ENCODE measurements around the gene UVRAG. TPM values are rescaled to one million over a fixed set of nuclear protein-coding genes. Genes with fewer than 3 reads are reported as not detected.
"Not testable (repeated sequence)": the region's sequence is repeated elsewhere in the genome, so short reads cannot be mapped to it uniquely, and the experiment has no call there.

UVRAG gene
- total RNA-seq, 1 donor from 2014 or later = 31.0 TPM

DNA sequence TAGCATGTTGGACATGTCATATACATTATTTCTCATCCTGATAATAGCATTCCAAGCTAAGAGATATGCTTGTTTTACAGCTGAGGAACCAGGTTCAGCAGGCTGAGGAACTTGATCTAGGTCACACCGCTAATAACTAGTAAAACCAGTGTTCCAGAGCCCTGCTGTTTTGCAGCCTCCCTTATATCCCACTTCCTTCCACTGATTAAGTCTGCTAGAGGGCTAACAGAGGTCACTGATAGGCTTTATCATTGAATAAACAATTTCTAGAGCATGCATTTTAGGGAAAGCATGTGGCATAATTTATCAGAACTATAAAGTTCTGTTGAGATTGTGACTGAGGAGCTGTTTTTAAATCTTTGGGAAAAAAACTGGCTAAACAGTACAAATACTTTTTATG is 54.0 kb downstream of the UVRAG start:
- TF ChIP-seq, protein P1, sequence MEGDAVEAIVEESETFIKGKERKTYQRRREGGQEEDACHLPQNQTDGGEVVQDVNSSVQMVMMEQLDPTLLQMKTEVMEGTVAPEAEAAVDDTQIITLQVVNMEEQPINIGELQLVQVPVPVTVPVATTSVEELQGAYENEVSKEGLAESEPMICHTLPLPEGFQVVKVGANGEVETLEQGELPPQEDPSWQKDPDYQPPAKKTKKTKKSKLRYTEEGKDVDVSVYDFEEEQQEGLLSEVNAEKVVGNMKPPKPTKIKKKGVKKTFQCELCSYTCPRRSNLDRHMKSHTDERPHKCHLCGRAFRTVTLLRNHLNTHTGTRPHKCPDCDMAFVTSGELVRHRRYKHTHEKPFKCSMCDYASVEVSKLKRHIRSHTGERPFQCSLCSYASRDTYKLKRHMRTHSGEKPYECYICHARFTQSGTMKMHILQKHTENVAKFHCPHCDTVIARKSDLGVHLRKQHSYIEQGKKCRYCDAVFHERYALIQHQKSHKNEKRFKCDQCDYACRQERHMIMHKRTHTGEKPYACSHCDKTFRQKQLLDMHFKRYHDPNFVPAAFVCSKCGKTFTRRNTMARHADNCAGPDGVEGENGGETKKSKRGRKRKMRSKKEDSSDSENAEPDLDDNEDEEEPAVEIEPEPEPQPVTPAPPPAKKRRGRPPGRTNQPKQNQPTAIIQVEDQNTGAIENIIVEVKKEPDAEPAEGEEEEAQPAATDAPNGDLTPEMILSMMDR (IDR thresholded peaks at IDR 0.05) = no peak
- H3K27ac ChIP-seq = no peak overlapping the region
- H3K4me1 ChIP-seq = peaks cover 6% of the 10 kb centered on the region
- ATAC-seq (no peak), DNase-seq (no peak)
- H3K36me3 ChIP-seq = no peaks in the 10 kb centered on the region
- intact Hi-C loops (cut with DNase I) = loop anchor here (5.0 kb wide), 1 partner anchor 67 kb away; no protein-coding TSS in a partner anchor
- H3K4me3 ChIP-seq = no peak overlapping the region
- no peaks in the 10 kb centered on the region for H3K9me3 ChIP-seq
- H3K27me3 ChIP-seq = no peaks in the 10 kb centered on the region

DNA sequence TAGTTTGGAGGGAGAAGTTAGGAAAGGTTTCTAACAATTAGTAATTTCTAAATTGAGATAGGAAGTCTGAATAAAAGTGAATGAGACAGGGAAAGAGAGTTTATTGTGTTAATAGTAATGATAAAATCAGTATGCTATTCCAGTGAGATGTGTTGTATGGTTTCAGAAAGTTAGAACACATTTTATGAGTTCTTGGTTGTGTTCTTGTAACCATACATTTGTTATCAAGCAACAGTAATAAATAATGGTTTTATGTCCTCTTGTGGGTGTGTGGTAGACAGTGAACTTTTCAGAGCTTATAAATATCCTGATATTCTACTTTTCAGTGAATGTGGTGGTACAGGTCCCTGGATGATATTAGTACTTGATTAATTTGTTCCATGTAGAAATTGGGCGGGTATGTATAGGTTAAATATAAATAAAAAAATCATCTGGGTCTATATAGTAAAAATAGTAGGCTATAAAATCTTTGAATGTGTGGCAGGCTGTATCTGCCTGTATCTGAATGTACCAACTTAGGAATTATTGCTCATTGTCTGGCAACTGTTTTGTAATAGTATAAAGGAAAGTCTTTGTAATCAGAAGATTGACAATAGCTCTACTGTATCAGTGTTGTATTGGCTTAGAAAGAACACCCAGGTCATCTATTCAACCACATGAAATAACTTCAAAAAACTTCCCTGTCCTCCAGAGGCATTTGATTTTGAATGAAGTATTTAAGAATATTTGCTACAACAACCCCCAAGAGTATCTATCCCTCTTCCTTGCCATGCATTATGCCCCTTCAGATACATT is 54.8 kb downstream of the UVRAG start:
- Histone ChIP-seq H3K4me3 (no peak overlapping the region), H3K4me1 (peaks cover 6% of the 10 kb centered on the region), H3K27ac (no peak overlapping the region), H3K9me3 (no peaks in the 10 kb centered on the region), H3K27me3 (no peaks in the 10 kb centered on the region), H3K36me3 (no peaks in the 10 kb centered on the region)
- DNase-seq = no peak
- TF ChIP-seq, protein P1 (IDR thresholded peaks at IDR 0.05) = no peak
- no peak for ATAC-seq
- intact Hi-C loops (cut with DNase I) = loop anchor here (5.0 kb wide), 1 partner anchor 68 kb away; no protein-coding TSS in a partner anchor

DNA sequence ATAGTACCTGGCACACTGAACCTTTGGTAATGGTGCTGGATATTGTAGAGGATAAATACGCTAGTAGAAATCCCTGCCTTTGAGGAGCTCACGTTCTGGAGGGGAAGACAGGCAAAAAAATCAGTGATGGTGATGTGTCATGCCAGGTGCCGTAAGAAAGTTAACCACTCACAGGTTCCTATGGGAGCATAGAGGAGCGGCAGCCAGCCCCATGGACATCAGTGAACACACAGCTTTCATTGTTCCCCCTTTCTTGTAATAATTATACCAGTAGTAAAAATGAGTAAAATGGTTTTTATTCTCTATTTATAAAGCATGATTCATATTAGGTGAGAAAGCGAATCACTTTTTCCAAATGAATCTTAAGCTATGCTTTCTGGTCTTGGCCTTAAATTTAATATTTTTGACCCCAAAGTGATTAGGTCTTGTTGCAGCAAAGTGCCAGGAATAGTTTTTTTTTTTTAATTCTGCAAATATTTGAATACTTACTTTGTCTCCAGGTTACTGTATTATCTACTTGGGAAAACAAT is 57.9 kb downstream of the UVRAG start:
- peaks cover 6% of the 10 kb centered on the region for H3K4me1 ChIP-seq
- ATAC-seq (no peak), DNase-seq (no peak)
- no peaks in the 10 kb centered on the region for H3K9me3 ChIP-seq
- TF ChIP-seq, protein P1 (IDR thresholded peaks at IDR 0.05) = no peak
- H3K36me3 ChIP-seq = no peaks in the 10 kb centered on the region
- no peak overlapping the region for H3K4me3 ChIP-seq
- H3K27ac ChIP-seq = no peak overlapping the region
- H3K27me3 ChIP-seq = no peaks in the 10 kb centered on the region
- intact Hi-C loops (cut with DNase I) = no loop called here

DNA sequence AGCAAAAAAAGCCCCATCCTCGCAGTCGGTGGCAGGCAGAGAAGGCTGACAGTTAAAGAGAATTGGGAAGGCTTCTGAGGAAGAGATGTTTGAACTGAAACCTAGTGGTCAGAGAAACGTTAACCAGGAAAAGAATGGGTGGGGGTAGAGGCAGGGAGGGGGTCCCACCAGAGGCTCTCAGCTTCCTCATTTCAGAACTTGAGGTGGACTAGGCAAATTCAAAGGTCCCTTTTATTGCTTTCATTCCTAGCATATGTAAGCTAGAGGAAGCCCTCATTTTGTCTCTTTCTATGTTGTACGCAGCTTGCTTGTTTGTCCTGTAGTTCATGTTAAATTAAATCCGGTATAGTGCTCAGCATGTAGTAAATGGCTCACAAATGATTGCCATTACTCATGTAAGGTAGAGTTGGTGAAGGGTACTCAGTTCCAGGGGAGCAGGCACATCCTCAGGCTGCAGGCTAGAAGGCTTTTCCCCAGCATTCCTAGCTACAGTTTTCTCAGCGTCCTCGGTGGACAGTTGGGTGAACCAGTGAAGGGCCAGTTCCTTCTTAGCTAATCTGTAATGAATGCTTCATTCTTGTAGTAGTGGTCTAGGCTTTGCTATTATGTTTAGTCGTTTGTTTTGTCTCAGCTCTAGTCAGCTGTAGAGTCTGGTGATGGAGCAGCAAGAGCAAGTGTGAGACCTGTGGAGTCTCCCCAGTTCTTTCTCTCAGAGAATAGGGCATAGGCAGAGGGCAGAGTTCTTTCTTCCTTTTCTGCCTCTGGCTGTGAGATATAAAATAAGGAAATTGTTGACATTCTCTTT is 58.6 kb downstream of the UVRAG start:
- no peaks in the 10 kb centered on the region for H3K36me3 ChIP-seq
- H3K4me3 ChIP-seq = no peak overlapping the region
- no peaks in the 10 kb centered on the region for H3K27me3 ChIP-seq
- peak; percentile 46 for ATAC-seq
- no peaks in the 10 kb centered on the region for H3K9me3 ChIP-seq
- no peak for DNase-seq
- H3K4me1 ChIP-seq = peaks cover 5% of the 10 kb centered on the region
- no peak overlapping the region for H3K27ac ChIP-seq
- intact Hi-C loops (cut with DNase I) = no loop called here
- TF ChIP-seq, protein P1 (IDR thresholded peaks at IDR 0.05) = no peak

- ATAC-seq (no peak), DNase-seq (no peak)
- intact Hi-C loops (cut with DNase I) = no loop called here
- Histone ChIP-seq H3K27me3 (no peaks in the 10 kb centered on the region), H3K36me3 (no peaks in the 10 kb centered on the region), H3K27ac (no peak overlapping the region), H3K4me3 (no peak overlapping the region), H3K9me3 (no peaks in the 10 kb centered on the region), H3K4me1 (no peaks in the 10 kb centered on the region)
- TF ChIP-seq, protein P1 (IDR thresholded peaks at IDR 0.05) = no peak
Observed at GRCh38 chr11:75874684-75875341, 59.8 kb downstream of the UVRAG start.

DNA sequence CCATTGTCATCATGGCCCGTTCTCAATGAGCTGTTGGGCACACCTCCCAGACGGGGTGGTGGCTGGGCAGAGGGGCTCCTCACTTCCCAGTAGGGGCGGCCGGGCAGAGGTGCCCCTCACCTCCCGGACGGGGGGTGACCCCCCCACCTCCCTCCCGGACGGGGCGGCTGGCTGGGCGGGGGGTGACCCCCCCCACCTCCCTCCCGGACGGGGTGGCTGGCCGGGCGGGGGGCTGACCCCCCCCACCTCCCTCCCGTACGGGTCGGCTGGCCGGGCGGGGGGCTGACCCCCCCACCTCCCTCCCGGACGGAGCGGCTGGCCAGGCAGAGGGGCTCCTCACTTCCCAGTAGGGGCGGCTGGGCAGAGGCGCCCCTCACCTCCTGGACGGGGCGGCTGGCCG is 62.3 kb downstream of the UVRAG start:
- DNase-seq; intact Hi-C loops (cut with DNase I); H3K9me3 ChIP-seq; H3K4me1 ChIP-seq; H3K27me3 ChIP-seq; H3K36me3 ChIP-seq; H3K27ac ChIP-seq; H3K4me3 ChIP-seq; ATAC-seq: not testable (repeated sequence)

DNA sequence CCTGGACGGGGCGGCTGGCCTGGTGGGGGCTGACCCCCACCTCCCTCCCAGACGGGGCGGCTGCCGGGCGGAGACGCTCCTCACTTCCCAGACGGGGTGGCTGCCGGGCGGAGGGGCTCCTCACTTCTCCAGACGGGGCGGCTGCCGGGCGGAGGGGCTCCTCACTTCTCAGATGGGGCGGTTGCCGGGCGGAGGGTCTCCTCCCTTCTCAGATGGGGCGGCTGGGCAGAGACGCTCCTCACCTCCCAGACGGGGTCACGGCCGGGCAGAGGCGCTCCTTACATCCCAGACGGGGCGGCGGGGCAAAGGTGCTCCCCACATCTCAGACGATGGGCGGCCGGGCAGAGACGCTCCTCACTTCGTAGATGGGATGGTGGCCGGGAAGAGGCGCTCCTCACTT is 62.9 kb downstream of the UVRAG start:
- H3K9me3 ChIP-seq; H3K4me1 ChIP-seq; H3K27ac ChIP-seq; H3K27me3 ChIP-seq; H3K36me3 ChIP-seq; intact Hi-C loops (cut with DNase I); DNase-seq; ATAC-seq; H3K4me3 ChIP-seq: not testable (repeated sequence)
